GM08714 (cell line): ENCODE data around the gene CSMD2.

Experiments used
- H3K4me3 ChIP-seq: fragments of 200-500 bp; sonication (Bioruptor generic); 2 replicates; pipeline ENCODE4 v1.5.1; 2014; ENCODE audit warnings: mild to moderate bottlenecking, low read length, inconsistent platforms
- ZNF274 ChIP-seq: IDR thresholded peaks from 2 replicates; pipeline ENCODE4 v1.6.1; 2012; ENCODE audit warnings: mild to moderate bottlenecking, low read depth, low read length

CSMD2 gene

DNA sequence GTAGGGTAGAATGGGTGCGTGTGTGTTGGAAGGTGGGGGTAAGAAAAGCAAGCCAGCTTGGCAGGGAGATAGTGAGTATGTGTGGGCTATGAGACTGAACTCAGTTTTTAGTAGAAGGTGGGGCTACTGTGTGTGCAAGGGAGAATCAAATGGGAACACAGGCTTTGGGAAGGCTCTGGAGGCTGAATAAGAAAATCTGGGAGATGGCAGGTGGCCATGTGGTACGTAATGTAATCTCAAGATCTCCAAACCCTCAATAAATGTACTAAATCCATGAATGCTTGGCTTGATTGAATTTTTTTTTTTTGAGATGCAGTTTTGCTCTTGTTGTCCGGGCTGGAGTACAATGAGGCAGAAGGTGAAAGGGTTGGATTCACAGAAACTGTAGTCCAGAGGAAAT, 696.1 kb downstream of the CSMD2 start:
- H3K4me3 ChIP-seq = no peak overlapping the region
- no peak for TF ChIP-seq ZNF274

DNA sequence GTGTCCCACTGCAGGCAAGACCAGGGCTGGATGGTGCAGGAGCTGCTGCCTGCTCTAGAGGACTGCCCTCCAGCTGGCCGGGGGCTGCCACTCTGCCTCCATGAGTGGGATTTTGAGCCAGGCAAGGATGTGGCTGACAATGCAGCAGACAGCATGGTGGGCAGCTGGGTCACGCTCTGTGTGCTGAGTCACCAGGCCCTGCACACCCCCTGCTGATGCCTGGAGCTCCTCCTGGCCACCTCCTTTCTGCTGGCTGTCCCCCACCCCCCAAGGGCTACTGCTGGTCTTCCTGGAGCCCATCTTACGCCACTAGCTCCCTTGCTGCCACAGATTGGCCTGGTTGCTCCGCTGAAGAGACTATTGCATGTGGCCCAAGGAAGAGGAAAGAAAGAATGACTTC, 696.5 kb downstream of the CSMD2 start:
- no peak for TF ChIP-seq ZNF274
- no peak overlapping the region for H3K4me3 ChIP-seq

DNA sequence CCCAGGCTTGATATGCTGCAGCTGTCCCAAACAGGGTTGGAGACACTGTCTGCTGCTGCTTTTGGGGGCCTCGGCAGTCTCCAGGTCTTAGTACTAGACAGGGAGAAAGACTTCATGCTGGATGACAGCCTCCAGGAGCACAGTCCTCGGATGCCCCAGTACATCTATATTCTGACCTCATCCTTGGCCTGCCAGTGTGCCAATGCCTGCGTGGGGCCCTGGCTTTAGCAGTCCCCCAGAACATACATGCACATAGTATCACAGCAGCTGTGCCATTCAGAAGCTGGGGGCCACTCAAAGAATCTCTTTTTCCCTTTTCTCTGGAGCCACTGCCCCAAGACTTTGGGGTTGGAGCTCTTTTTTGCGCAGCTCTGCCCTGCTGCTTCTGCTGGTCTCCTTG, 697.0 kb downstream of the CSMD2 start:
- TF ChIP-seq ZNF274 = no peak
- H3K4me3 ChIP-seq = no peak overlapping the region

DNA sequence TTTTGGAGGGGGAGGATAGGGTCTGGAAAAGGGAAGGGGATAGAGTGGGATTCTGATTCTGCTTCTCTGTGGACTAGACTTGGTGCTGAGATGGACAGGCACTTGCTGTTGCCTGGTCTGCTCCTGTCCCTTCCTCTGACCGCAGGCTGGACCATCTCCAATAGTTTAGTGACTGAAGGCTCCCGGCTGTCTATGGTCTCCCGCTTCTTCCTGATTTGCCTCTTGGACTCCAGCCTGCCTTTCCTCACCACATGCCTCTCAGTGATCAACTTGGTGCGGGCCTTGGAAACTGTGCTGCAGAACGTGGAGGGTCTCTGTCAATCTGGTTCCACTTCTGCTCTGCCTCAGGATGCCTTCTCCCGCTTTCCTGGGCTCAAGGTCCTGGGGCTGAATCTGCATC, 698.9 kb downstream of the CSMD2 start:
- TF ChIP-seq ZNF274 = no peak
- H3K4me3 ChIP-seq = no peak overlapping the region

DNA sequence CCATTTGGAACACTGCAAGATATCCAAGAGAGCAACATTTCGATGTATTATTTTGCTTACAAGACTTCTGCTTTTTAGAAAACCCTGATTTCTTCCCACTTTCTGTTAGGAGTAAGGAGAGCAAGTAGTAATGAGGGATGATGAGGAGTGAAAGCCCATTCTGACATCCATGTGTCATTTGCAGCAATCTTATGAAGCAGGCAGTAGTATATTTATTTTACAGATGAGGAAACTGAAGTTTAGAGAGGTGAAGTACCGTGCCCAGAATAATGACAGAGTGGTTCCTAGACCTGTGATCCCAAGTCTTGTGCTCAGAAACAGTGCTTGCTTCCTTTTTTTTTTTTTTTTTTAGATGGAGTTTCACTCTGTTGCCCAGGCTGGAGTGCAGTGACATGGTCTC, 699.7 kb downstream of the CSMD2 start:
- H3K4me3 ChIP-seq = no peak overlapping the region
- TF ChIP-seq ZNF274 = no peak

DNA sequence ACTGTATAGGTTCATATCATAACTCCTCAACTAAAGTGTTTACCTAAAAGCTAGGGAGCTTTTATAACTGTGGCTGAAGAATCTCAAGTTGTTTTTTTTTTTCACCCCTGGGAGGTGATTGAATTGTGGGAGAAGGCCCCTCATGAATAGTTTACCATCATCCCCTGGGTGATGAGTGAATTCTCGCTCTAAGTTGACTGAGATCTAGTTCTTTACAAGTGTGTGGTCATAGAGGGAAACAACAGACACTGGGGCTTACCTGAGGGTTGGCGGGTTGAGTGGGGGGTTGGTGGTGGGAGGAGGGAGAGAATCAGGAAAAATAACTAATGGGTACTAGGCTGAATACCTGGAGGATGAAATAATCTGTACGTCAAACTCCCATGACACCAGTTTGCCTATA, 700.5 kb downstream of the CSMD2 start:
- no peak overlapping the region for H3K4me3 ChIP-seq
- TF ChIP-seq ZNF274 = no peak
